Hepatocyte (in vitro differentiated cells): Measurements from ENCODE around the gene MICU2.

Source experiments
- EZH2 ChIP-seq: fragments of 200-600 bp; sonication (generic); IDR thresholded peaks from 2 replicates; pipeline ENCODE4 v1.6.1; 2016; ENCODE audit warnings: antibody characterized with exemption, mild to moderate bottlenecking, borderline replicate concordance
- EZH2phosphoT487 ChIP-seq: fragments of 200-600 bp; sonication (generic); IDR thresholded peaks from one replicate; pipeline ENCODE4 v1.6.1; 2018; ENCODE audit warnings: antibody characterized with exemption, mild to moderate bottlenecking, low read depth, moderate library complexity; ENCODE audit not compliant: unreplicated experiment, severe bottlenecking
- TF ChIP-seq, protein P1 (sequence below): fragments of 200-600 bp; sonication (generic); IDR thresholded peaks from 2 replicates; pipeline ENCODE4 v1.5.1; 2016; ENCODE audit warnings: antibody characterized with exemption, mild to moderate bottlenecking; ENCODE audit not compliant: poor library complexity

DNA sequence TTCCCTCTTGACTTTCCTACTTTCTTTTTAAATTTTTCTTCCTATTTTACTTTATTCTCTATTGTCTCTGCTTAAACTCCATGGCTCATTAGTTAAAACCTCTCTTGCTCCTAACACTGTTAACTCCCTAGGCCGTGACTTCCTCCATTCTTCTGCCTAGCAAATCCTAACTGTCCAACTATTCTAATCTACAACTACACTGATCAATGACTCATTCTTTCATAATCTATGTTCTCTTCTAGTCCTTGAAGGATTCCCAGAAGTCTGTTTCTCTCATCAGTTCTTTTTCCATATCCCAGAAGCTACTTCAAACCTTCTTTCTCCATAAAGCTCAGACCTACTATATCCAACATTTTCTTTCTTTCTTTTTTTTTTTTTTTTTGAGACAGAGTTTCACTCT is 66.9 kb downstream of the MICU2 start:
- TF ChIP-seq, protein P1, sequence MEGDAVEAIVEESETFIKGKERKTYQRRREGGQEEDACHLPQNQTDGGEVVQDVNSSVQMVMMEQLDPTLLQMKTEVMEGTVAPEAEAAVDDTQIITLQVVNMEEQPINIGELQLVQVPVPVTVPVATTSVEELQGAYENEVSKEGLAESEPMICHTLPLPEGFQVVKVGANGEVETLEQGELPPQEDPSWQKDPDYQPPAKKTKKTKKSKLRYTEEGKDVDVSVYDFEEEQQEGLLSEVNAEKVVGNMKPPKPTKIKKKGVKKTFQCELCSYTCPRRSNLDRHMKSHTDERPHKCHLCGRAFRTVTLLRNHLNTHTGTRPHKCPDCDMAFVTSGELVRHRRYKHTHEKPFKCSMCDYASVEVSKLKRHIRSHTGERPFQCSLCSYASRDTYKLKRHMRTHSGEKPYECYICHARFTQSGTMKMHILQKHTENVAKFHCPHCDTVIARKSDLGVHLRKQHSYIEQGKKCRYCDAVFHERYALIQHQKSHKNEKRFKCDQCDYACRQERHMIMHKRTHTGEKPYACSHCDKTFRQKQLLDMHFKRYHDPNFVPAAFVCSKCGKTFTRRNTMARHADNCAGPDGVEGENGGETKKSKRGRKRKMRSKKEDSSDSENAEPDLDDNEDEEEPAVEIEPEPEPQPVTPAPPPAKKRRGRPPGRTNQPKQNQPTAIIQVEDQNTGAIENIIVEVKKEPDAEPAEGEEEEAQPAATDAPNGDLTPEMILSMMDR: no peak
- no peak for TF ChIP-seq EZH2
- no peak for TF ChIP-seq EZH2phosphoT487
